Measurements from ENCODE around the gene SOD3. TPM values are rescaled to one million over a fixed set of nuclear protein-coding genes. Genes with fewer than 3 reads are reported as not detected.

The SOD3 gene
- total RNA-seq, 1 donor from 2014 or later = not detected

DNA sequence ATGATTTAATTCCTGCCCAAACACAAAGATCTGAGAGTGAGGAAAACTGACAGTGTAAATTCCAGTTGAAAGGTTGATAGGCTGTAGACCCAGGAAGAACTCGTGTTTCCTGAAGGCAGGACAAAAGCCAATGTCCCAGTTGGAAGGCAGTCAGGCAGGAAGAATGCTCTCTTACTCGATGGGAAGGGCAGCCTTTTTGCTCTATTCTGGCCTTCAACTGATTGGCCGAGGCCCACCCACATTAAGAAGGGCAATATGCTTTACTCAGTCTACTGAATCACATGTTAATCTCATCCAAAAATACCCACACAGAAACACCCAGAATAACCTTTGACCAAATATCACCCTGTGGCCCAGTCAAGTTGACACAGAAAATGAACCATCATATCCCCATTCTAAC is 45.3 kb upstream of the SOD3 start:
- H3K27ac Mint-ChIP-seq (ENCODE audit: unreplicated experiment) = no peak overlapping the region
- H3K36me3 Mint-ChIP-seq (ENCODE audit: unreplicated experiment) = peaks cover 3% of the 10 kb centered on the region
- no peaks in the 10 kb centered on the region for H3K4me1 Mint-ChIP-seq (ENCODE audit: low read depth, unreplicated experiment)
- TF ChIP-seq, protein P1, sequence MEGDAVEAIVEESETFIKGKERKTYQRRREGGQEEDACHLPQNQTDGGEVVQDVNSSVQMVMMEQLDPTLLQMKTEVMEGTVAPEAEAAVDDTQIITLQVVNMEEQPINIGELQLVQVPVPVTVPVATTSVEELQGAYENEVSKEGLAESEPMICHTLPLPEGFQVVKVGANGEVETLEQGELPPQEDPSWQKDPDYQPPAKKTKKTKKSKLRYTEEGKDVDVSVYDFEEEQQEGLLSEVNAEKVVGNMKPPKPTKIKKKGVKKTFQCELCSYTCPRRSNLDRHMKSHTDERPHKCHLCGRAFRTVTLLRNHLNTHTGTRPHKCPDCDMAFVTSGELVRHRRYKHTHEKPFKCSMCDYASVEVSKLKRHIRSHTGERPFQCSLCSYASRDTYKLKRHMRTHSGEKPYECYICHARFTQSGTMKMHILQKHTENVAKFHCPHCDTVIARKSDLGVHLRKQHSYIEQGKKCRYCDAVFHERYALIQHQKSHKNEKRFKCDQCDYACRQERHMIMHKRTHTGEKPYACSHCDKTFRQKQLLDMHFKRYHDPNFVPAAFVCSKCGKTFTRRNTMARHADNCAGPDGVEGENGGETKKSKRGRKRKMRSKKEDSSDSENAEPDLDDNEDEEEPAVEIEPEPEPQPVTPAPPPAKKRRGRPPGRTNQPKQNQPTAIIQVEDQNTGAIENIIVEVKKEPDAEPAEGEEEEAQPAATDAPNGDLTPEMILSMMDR (IDR thresholded peaks at IDR 0.05; ENCODE audit: partially characterized antibody, unreplicated experiment) = no peak
- H3K9me3 Mint-ChIP-seq (ENCODE audit: unreplicated experiment) = no peaks in the 10 kb centered on the region
- no peaks in the 10 kb centered on the region for H3K27me3 Mint-ChIP-seq (ENCODE audit: unreplicated experiment)
- DNase-seq = no peak
- H3K4me3 Mint-ChIP-seq (ENCODE audit: unreplicated experiment) = no peak overlapping the region

DNA sequence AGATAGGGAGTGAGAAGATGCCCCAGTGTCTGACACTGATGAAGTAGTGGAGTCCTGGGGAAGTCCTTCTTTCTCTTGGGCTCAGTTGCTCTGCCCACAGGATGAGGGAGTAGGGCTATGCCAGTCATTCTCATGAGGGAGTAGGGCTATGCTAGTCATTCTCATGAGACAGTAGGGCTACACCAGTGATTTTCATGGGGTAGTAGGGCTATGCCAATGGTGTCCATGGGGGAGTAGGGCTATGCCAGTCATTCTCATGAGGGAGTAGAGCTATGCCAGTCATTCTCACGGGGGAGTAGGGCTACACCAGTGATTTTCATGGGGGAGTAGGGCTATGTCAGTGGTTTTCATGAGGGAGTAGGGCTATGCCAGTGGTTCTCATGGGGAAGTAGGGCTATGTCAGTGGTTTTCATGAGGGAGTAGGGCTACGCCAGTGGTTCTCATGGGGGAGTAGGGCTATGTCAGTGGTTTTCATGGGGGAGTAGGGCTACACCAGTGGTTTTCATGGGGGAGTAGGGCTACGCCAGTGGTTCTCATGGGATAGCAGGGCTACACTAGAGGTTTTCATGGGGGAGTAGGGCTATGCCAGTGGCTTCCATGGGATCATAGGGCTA is 43.3 kb upstream of the SOD3 start:
- H3K27ac Mint-ChIP-seq (ENCODE audit: unreplicated experiment) = no peak overlapping the region
- peaks cover 6% of the 10 kb centered on the region for H3K9me3 Mint-ChIP-seq (ENCODE audit: unreplicated experiment)
- TF ChIP-seq, protein P1 (IDR thresholded peaks at IDR 0.05; ENCODE audit: partially characterized antibody, unreplicated experiment) = no peak
- DNase-seq = no peak
- H3K4me3 Mint-ChIP-seq (ENCODE audit: unreplicated experiment) = no peak overlapping the region
- no peaks in the 10 kb centered on the region for H3K27me3 Mint-ChIP-seq (ENCODE audit: unreplicated experiment)
- H3K4me1 Mint-ChIP-seq (ENCODE audit: low read depth, unreplicated experiment) = no peaks in the 10 kb centered on the region
- H3K36me3 Mint-ChIP-seq (ENCODE audit: unreplicated experiment) = peaks cover 12% of the 10 kb centered on the region

DNA sequence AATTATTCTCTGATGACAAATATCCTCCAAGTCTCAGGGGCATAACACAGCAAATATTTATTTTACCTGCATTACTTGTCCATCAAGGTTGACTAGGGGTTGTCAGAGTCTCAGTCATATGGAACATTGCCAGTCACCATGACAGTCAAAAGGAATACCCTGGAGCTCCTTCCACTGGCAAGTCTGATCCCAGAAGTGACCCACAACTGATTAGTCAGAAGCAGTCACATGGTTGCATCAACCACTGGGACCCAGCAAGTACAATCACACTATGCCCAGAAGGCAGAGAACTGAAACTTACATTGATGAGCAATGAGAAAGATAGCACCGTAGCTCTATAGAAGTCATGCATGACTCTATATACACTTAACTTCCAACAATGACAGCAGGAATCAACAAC is 41.9 kb upstream of the SOD3 start:
- H3K36me3 Mint-ChIP-seq (ENCODE audit: unreplicated experiment) = peaks cover 27% of the 10 kb centered on the region
- no peaks in the 10 kb centered on the region for H3K4me1 Mint-ChIP-seq (ENCODE audit: low read depth, unreplicated experiment)
- no peaks in the 10 kb centered on the region for H3K27me3 Mint-ChIP-seq (ENCODE audit: unreplicated experiment)
- H3K9me3 Mint-ChIP-seq (ENCODE audit: unreplicated experiment) = peaks cover 9% of the 10 kb centered on the region
- no peak overlapping the region for H3K27ac Mint-ChIP-seq (ENCODE audit: unreplicated experiment)
- H3K4me3 Mint-ChIP-seq (ENCODE audit: unreplicated experiment) = no peak overlapping the region
- DNase-seq = no peak
- TF ChIP-seq, protein P1 (IDR thresholded peaks at IDR 0.05; ENCODE audit: partially characterized antibody, unreplicated experiment) = no peak

DNA sequence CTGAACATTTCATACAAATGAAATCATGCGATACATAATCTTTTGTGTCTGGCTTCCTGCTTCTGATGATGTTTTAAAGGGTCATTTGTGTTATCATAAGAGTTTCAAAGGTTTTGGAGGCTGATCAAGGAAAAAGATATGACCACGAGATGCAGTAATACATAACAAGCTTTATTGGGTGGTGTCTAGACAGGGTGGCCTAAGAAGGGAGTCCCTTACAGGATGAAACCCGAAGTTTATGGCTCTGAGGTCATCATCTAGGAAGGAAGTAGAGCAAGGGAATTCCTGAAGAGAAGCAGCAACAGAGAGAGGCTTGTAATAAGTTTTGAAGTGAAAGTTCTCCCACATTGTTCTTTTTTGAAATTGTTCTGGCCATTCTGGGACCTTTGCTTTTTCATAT is 40.8 kb upstream of the SOD3 start:
- no peak for DNase-seq
- Mint-ChIP-seq H3K27me3 (ENCODE audit: unreplicated experiment) (no peaks in the 10 kb centered on the region), H3K27ac (ENCODE audit: unreplicated experiment) (no peak overlapping the region), H3K4me3 (ENCODE audit: unreplicated experiment) (no peak overlapping the region), H3K4me1 (ENCODE audit: low read depth, unreplicated experiment) (no peaks in the 10 kb centered on the region), H3K36me3 (ENCODE audit: unreplicated experiment) (peaks cover 35% of the 10 kb centered on the region), H3K9me3 (ENCODE audit: unreplicated experiment) (peaks cover 9% of the 10 kb centered on the region)
- TF ChIP-seq, protein P1 (IDR thresholded peaks at IDR 0.05; ENCODE audit: partially characterized antibody, unreplicated experiment) = no peak

DNA sequence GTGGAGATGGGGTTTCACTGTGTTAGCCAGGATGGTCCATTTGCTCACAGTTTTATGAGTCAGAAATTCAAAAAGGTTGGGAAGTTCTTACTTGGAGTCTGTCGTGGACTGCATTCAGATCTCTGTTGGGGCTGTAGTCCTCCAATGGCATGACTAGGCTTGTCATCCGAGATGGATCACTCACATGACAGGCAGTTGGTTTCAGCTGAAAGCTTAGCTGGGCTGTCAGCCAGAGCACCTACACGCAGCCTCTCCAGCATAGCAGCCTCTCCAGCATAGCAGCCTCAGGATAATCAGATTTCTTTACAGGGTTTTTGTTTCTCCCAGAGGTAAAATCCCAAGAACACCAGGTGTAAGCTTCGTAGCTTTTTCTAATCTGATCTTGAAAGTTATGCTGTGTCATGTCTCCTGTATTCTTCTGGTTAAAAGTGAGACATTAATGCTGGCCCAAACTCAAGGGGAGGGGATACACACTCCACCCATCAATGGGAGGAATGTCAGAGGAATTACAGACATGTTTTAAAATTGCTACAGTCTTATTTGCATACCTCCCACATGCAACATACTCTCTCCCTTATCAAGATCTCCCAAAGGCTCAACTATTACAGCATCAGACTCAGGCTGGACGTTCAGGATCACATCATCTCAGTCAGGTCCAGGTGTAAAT is 31.6 kb upstream of the SOD3 start:
- Mint-ChIP-seq H3K4me3 (ENCODE audit: unreplicated experiment) (no peak overlapping the region), H3K27me3 (ENCODE audit: unreplicated experiment) (no peaks in the 10 kb centered on the region), H3K4me1 (ENCODE audit: low read depth, unreplicated experiment) (no peaks in the 10 kb centered on the region), H3K27ac (ENCODE audit: unreplicated experiment) (no peak overlapping the region), H3K9me3 (ENCODE audit: unreplicated experiment) (no peaks in the 10 kb centered on the region), H3K36me3 (ENCODE audit: unreplicated experiment) (peaks cover 17% of the 10 kb centered on the region)
- TF ChIP-seq, protein P1 (IDR thresholded peaks at IDR 0.05; ENCODE audit: partially characterized antibody, unreplicated experiment) = no peak
- no peak for DNase-seq
